NCI-H82 treated with DMSO at 0.1 percent for 48 hours (cell line): Measurements from ENCODE around the gene UNC45A.
"Not testable (repeated sequence)": the region's sequence is repeated elsewhere in the genome, so short reads cannot be mapped to it uniquely, and the experiment has no call there.

Source experiments
- DNase-seq: peaks from one replicate; lab custom pipeline; 2025; ENCODE audit not compliant: unreplicated experiment; lab: John Stamatoyannopoulos, UW

Gene UNC45A

DNA sequence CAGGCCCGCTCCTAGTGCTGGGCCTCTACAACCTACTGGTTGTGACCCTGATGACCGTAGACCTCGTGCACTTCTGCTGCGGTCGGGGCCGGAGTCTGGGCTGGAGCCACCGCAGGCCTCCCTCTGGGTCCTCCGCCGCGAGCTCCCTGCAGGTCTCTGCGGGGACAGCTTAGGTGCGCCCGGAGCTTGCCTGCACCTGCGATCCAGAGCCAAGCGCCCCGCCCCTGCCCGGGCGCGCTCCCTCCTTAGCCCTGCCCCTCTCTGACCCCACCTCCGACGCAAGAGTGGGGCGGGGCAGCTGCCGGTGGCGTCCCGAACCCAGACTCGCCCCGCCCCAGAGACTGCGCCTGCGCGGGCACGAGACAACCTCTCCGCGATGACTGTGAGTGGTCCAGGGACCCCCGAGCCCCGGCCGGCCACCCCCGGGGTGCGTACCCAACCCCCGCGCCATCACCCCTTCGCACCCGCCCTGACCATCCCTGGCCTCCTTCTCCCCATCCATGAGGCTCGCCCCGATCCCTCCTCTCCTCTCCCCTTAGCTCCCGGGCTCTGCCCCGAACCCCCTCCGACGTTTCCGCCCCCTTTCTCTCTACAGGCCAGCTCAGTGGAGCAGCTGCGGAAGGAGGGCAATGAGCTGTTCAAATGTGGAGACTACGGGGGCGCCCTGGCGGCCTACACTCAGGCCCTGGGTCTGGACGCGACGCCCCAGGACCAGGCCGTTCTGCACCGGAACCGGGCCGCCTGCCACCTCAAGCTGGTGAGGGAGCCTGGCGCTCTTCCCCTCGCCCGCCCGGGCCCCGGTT, at the start of gene UNC45A:
Gene UNC45A, plus strand, starts transcription at position 337 of the 803 bp plus-strand sequence. Its CDS starts 40 bp downstream, at position 377.
- DNase-seq: peak; percentile 70

DNA sequence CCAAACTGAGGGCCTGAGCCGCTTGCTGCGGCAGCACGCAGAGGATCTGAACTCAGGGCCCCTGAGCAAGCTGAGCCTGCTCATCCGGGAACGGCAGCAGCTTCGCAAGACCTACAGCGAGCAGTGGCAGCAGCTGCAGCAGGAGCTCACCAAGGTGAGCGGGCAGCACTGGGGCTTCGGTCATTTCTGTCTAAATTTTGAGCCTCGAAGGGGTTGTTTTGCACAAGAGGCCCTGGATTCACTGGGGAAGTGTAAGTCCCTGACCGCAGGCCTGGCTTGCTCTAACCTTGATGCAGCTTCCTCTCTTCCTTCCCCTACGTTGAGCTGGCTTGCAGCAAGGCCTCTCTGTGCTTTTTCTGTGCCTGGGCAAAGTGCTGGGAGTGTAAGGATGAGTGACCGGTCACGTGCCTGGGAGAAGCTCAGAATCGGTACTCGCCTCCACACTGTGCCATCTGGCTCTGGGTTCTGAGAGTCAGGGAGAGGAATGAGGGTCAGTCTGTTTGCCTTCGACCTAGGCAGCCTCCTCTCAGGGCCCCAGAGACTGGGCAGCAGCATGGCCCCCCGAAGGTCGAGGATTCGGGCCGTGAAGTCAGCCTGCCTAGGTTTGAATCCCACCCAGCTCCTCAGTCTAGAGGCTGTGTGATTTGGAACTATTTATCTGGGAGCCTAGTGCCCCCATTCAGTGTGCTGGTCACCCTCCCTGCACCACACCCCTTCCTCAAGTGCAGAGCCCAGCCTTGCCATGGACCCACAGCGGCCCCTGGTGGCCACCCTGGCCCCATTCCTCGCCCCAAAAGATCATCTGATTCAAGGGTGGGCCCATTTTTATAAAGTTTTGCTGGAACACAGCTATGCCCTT, 49.4 kb upstream of the UNC45A start:
- DNase-seq: no peak

DNA sequence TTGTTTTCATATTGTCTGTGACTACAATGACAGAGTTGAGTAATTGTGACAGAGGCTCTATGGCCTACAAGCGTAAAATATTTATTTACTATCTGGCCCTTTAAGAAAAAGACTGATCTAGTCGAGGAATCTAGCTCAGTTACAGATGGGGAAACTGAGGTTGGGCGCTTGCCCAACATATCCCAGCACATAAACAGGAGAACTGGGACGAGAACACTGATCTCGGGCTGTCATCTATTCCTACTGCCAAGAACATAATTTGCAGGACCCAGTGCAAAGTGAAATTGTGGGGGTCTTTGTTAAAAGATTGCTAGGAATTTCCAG, 48.8 kb upstream of the UNC45A start:
- DNase-seq: no peak

DNA sequence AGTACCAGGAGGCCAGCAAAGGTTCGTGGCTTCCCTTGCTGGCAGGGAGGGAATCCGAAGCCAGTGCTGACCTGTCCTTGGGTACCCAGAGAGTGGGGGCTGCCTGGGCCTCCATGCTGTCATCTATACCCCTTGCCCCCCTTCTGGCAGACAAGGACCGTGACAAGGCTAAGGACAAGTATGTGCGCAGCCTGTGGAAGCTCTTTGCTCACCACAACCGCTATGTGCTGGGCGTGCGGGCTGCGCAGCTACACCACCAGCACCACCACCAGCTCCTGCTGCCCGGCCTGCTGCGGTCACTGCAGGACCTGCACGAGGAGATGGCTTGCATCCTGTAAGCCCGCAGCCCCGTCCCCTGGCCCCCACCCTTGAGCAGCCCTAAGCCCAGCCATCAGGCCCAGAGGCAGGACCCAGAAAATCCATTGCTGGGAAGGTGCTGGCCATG, 48.0 kb upstream of the UNC45A start:
- no peak for DNase-seq

DNA sequence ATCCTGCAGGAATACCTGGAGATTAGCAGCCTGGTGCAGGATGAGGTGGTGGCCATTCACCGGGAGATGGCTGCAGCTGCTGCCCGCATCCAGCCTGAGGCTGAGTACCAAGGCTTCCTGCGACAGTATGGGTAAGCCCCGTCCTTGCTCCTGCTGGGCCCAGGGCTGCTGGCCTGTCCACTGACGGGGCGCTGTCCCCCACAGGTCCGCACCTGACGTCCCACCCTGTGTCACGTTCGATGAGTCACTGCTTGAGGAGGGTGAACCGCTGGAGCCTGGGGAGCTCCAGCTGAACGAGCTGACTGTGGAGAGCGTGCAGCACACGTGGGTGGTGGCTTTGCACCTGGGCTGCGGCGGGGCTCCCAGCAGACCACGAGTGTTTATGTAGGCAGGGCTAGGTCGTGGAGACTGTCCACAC, 45.8 kb upstream of the UNC45A start:
- no peak for DNase-seq

- no peak for DNase-seq
Measured at GRCh38 chr15:90889736-90890456, 45.2 kb upstream of the UNC45A start.

- DNase-seq: no peak
Measured at GRCh38 chr15:90890839-90891238, 44.2 kb upstream of the UNC45A start.

GRCh38 chr15:90891346-90891949, 43.6 kb upstream of the UNC45A start:
- DNase-seq: no peak

- DNase-seq: no peak
Measured at GRCh38 chr15:90892023-90892422, 43.1 kb upstream of the UNC45A start.

GRCh38 chr15:90892498-90893174, 42.4 kb upstream of the UNC45A start:
- DNase-seq: no peak

GRCh38 chr15:90893175-90894090, 41.7 kb upstream of the UNC45A start:
- DNase-seq: no peak

GRCh38 chr15:90895571-90896117, 39.4 kb upstream of the UNC45A start:
- peak; percentile 96 for DNase-seq

- not testable (repeated sequence) for DNase-seq
Measured at GRCh38 chr15:90897131-90897655, 37.9 kb upstream of the UNC45A start.

GRCh38 chr15:90901175-90902039, 33.7 kb upstream of the UNC45A start:
- DNase-seq: no peak

GRCh38 chr15:90902040-90902839, 32.8 kb upstream of the UNC45A start:
- peak; percentile 44 for DNase-seq

GRCh38 chr15:90902840-90903732, 32.0 kb upstream of the UNC45A start, which contains the start of gene MAN2A2:
MAN2A2 (plus strand) TSS chr15:90903302; CDS start chr15:90904208, 906 bp downstream.
- no peak for DNase-seq
